NCI-H2227 treated with DMSO at 0.1 percent for 48 hours (cell line): Measurements from ENCODE around the gene CFAP46.
"Not testable (repeated sequence)": the region's sequence is repeated elsewhere in the genome, so short reads cannot be mapped to it uniquely, and the experiment has no call there.

Source experiments
- DNase-seq: peaks from one replicate; lab custom pipeline; 2025; lab: John Stamatoyannopoulos, UW

CFAP46 gene

GRCh38 chr10:132912713-132913558, 29.4 kb downstream of the CFAP46 start:
- no peak for DNase-seq

DNA sequence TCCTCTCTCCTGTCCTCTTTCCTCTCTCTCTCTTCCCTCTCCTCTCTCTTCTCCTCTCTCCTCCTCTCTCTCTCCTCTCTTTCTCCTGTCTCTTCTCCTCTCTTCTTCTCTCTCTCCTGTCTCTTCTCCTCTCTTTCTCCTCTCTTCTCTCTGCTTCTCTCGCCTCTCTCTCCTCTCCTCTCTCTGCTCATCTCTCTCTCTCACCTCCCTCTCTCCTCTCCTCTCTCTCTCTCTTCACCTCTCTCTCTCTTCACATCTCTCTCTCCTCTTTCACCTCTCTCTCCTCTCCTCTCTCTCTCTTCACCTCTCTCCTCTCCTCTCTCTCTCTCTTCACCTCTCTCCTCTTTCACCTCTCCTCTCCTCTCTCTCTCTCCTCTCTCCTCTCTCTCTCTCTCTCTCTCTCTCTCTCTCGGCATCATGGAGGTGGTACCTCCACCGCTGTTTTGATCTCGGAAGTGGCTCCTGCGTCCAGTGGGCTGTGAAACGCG, 30.1 kb downstream of the CFAP46 start:
- no peak for DNase-seq

DNA sequence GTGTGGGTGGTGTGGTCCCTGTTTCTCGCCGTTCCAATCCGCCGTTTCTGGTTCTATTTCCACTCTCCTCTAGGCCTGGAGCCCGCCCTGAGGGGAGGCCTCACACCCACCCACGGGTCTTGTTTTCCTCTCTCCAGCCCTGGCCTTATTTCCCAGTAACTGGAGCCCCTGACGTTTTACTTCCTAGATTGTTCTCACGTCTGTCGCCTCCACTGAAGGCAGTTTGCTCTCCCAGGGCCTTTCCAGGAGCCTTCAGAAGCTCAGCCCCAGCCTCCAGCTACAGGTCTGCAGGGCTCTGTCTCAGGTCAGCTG, 30.6 kb downstream of the CFAP46 start:
- DNase-seq = no peak

DNA sequence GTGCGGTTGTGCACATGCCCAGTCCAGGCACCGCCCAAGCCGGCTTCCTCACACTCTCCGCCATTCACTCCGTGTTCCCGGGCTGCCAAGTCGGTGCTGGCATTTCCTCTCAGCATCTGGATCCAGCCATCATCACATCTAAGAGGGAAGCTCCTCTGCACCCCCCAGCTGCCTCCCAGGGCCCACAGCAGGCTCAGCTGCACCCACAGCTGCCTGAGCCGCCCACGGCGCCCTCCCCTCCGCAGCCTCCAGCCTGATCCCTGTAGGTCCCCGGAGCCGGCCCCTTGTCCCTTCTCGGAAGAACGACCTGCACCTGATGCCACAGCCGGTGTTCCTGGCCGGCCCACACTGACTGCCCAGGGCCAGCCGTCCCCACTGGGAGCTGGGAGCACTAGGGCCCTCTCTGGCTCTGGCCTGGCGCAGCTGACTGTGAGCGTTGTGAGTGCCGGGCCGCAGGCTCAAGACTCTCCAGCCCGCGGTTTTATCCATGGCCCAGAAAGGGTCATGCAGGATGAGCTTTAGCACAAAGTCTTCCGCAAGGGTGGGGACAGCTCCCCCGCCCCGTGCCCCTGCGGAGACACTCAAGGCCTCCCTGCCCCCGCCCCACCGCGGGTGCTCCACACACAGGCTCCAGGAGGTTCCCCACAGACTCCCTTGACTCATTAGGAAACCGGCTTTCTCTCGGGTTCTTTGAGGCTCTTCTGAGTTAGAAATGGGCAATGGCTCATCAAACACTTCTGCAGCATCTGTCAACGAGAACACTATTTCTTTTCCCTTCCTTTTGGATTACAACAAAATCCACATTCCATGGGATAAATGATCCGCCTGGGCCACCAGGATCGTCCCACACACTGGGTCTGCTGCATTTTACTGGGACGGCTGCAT, 31.2 kb downstream of the CFAP46 start:
- DNase-seq = no peak

- DNase-seq = no peak
Observed at GRCh38 chr10:132910186-132910880, 32.0 kb downstream of the CFAP46 start.

DNA sequence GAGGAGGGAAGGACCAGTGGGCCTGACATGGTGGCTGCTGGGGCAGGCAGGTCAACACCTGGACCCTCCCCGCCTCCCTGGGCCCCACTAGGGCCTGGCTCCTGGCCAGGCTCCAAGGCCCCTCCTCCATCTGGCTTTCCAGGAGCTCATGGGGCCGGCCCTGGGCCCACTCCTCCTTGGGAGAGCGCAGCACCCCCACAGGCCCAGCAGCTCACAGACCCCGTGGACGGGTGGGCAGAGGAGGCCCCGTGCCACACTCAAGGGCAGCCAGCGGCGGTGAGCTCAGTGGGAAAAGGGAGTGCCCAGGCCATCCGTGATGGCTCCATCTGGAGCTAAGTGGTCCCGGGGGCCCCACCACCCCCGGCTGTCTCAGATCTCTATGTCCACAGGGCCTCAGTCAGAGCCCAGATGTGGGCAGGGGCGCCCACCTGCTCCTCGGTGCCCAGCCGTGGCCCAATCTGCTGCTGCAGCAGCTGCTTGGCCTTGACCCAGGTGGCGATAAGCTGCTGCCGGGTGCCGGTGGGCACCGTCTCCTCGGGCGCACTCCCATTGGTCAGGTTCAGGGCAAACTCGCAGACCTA, 32.8 kb downstream of the CFAP46 start:
- DNase-seq = no peak

DNA sequence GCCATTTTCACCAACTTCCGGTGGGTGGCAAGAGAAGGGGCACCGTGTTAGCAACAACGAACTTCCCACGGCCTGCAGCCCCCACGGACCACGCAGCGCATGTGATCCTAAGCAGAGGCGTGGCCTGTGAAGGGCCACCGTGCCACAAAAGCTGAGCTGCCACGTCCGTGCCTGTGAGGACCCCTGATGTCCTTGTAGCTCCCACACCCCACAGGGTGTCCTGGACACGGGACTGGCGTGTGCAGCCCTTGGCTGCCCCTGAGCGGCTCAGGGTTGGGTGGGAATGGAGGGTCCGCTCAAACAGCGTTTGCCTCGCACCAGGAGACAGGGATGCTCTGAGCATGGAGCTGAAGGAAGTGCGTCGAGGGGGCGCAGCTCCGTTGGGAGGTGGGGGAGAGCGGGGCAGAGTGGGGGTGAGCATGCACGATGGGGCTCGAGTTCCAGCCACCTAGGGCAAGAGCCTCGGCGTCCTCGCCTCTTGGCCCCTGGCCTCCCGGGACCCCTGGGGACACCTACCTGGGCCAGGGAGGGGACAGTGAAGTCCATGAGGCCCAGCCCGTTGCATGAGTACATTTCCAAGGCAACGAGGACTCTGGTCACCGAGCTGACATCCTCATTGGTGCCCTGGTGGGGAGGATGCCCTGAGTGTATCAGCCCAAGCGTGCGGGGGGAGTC, 33.6 kb downstream of the CFAP46 start:
- no peak for DNase-seq

GRCh38 chr10:132907821-132908620, 34.3 kb downstream of the CFAP46 start:
- DNase-seq = no peak

GRCh38 chr10:132906836-132907235, 35.5 kb downstream of the CFAP46 start:
- DNase-seq = no peak

GRCh38 chr10:132906106-132906505, 36.3 kb downstream of the CFAP46 start:
- DNase-seq = no peak

DNA sequence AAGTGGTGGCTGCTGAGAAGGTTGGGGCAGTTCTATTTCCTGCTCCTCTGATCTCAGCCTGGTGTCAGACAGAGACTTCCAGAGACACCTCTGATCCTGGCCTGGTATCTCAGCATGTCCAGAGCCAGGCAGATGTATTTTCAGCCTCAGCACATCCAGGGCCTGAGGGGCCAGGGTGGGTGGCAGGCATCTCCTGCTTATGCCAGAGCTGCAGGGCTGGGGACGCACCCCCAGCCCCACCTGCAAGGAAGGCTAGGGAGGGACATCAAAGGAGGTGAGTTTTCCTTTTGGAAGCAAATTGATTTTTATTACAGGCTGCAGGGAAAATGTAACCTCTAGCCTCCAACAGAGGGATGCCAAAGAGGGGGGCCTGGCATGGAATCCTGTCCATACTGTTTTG, 36.7 kb downstream of the CFAP46 start:
- DNase-seq = no peak

DNA sequence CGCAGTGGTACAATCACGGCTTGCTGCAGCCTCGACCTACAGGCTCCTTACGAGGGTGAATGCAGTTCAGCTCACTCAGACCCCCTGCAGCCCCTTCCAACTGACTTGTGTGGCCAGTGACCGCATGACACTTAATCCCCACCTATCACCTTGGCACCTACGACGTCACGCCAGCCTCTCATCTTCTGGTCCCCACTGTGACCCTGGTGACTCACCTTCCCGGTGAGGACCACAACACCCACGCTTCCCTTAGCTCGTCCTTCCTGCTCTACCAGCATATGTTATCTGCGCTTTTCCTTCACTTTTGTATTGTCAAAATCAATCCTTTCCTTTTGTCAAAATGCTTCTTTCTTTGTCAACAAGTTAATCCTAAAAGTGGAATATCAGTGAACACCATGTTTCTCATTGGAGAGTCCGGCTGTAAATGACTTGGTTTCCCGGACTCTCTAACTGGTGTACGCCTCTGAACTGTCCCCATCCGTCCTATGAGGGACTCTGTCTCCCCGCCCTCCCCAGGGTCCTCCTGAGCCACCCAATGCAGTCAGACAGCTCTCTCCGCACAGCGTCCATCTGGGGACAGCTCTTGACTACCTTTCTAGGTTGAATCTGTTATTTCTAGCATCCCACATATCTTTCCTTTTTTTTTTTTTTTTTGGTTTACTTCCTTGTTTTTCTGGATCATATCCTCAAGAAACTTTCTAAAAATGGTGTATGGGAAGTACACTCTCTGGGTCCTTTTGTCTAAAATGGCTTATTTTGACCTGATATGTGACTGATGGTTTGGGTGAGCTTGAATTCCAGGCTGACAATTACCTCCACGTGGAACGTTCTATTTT, 37.3 kb downstream of the CFAP46 start:
- DNase-seq = no peak

DNA sequence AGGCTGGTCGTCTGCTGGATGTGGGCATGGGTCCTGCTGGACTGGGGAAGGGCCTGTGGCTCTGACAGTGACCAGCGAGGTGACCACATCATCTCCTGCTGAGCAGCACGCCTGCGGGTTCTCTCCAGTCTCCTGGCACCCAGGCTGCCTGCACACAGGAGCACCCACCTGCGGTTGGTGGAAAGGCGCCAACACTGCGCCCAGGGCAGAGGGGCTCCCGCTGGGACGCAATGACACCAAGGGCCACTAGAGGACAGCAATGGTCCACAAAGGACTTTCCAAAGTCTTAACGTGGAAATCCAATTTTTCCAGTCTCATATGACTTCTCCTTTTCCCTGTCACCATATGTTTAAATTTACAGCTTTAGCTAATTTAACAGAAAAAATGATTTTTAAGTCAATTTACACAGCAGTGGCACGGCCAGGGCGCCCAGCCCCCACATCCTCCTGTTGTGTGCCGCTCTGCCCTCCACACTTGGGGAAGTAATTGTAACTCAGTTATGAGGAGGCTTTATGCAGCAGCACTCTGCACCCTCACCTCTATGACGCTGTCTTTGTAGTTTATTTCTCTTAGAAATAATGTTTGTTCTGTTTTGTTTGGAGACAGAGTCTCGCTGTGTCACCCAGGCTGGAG, 38.1 kb downstream of the CFAP46 start:
- no peak for DNase-seq

- not testable (repeated sequence) for DNase-seq
Observed at GRCh38 chr10:132902656-132903575, 39.5 kb downstream of the CFAP46 start.

DNA sequence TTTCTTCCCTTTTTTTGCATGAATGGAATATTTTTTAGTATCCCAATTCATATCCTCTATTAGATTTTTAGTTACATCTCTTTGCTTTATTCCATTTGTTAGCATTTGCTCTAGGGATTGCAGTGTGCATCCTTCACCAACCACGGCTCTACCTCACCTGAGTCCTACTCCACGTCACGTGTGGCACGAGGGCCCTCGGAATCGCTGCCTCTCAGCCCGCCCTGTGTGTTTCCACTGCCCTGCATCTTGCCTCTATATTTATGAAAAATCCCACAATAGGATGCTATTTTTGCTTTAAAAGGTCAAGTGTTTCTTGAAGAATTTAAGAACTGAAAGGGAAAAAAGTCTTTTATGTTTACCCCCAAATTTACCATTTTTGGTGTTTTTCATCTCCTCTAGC, 41.0 kb downstream of the CFAP46 start:
- no peak for DNase-seq

- DNase-seq = no peak
Observed at GRCh38 chr10:132900211-132900756, 42.1 kb downstream of the CFAP46 start.

GRCh38 chr10:132899751-132900065, 42.7 kb downstream of the CFAP46 start:
- no peak for DNase-seq
